Heart left ventricle (tissue), 13 donors: ENCODE results near the gene IL1A.

Experiments
- POLR2A ChIP-seq, 2 donors: fragments of 450-650 bp; IDR thresholded peaks; one replicate each; pipeline ENCODE4 v1.6.1; 2017; ENCODE audit warnings: antibody characterized with exemption in 2 of 2, mild to moderate bottlenecking in 2 of 2, moderate library complexity in 2 of 2
- TF ChIP-seq, protein P1 (sequence below), 12 donors: fragments of 200-600 bp; sonication (generic) in 4 of 12; IDR thresholded peaks; one replicate each; pipeline versions ENCODE4 v1.5.0 to v1.8.0; 2018 to 2022; ENCODE audit warnings: antibody characterized with exemption in 12 of 12, mild to moderate bottlenecking in 5 of 12
- donor health status: ischemic (EF 13 %, LVEDD 7.1; RV severe dilation, severe dysfunction).
- donor health status: DM: no; HTN: yes; CAD: no.
- donor health status: DM: no; HTN: no; CAD: no.
- donor health status: ischemic (EF 25% LVEDD 6.9; RV normal size, moderate dysfunction).
- donor health status: ischemic (EF 25% LVEDD 5.7; RV mildly dilated, moderate dysfunction).
- donor health status: ischemic (EF 35%, LVEDD 5.7; RV mildly dilated, moderate dysfunction).
- donor health status: nonischemic (EF 11% LVEDD 7.7; RV severe dilation, severe dysfunction).
- donor health status: DM: yes; HTN: yes; CAD: no.
- donor health status: PGD.
- donor health status: ischemic (EF 29% LVEDD 5.4; RV normal size, mild dysfunction).
- donor health status: nonischemic (EF 23%, LVEDD 6.1; RV moderate dilation, normal function).

DNA sequence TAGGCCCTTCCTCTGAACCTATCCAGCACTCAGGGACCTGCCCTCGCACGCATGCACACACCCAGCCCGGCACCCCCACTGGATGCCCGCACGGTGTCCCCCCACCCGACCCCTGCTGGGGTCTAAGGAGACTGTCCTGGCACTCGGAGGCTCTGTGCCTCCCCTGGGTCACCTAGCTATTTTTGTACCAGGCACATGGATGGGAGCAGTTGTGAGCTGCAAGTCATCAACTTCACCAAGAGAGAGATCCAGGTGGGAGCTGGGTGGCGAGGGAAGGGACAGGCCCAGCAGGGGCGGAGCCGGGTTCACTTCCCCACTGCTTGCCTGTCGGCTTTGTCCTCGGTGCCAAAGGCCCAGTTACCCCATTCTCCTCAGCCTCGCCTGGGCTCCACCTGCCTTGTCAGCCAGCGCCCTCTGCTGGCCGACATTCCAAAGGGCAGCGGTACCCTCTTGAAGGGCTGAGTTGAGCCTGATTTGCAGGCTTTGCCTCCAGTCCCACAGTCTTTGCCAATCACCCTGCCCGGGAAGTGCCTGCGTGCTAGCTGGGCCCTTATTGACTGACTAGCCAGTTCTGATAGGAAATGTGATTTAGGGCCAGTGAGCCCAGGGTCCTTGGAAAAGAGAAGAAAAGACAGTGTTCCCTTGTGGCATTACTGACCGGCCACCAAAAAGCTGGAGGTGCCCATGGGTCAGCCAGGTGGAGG, 57.7 kb downstream of the IL1A start:
- TF ChIP-seq, protein P1, sequence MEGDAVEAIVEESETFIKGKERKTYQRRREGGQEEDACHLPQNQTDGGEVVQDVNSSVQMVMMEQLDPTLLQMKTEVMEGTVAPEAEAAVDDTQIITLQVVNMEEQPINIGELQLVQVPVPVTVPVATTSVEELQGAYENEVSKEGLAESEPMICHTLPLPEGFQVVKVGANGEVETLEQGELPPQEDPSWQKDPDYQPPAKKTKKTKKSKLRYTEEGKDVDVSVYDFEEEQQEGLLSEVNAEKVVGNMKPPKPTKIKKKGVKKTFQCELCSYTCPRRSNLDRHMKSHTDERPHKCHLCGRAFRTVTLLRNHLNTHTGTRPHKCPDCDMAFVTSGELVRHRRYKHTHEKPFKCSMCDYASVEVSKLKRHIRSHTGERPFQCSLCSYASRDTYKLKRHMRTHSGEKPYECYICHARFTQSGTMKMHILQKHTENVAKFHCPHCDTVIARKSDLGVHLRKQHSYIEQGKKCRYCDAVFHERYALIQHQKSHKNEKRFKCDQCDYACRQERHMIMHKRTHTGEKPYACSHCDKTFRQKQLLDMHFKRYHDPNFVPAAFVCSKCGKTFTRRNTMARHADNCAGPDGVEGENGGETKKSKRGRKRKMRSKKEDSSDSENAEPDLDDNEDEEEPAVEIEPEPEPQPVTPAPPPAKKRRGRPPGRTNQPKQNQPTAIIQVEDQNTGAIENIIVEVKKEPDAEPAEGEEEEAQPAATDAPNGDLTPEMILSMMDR (IDR thresholded peaks at IDR 0.05) = peak; percentile 86 to 99 (median 96)
- TF ChIP-seq POLR2A (IDR thresholded peaks at IDR 0.05) = no peak
